CD4-positive, alpha-beta T cell treated with Interleukin-4 for 1 hour (primary cell): ENCODE results near the gene ALX4.

Experiments
- DNase-seq, 2 donors: peaks; one replicate each; pipeline ENCODE4 v3.0.0-alpha.2; 2020 to 2022

The ALX4 gene

GRCh38 chr11:44300844-44301563, 8.9 kb downstream of the ALX4 start:
- no peak for DNase-seq

- no peak for DNase-seq
Measured at GRCh38 chr11:44298862-44299261, 11.1 kb downstream of the ALX4 start.

GRCh38 chr11:44290208-44290607, 19.7 kb downstream of the ALX4 start:
- no peak for DNase-seq

- DNase-seq = no peak
Measured at GRCh38 chr11:44288133-44288526, 21.8 kb downstream of the ALX4 start.

- no peak for DNase-seq
Measured at GRCh38 chr11:44286911-44287310, 23.0 kb downstream of the ALX4 start.

- peak; percentile 52 to 60 for DNase-seq
Measured at GRCh38 chr11:44286268-44286880, 23.6 kb downstream of the ALX4 start.

GRCh38 chr11:44285756-44286155, 24.2 kb downstream of the ALX4 start:
- DNase-seq = no peak

- no peak for DNase-seq
Measured at GRCh38 chr11:44282620-44283019, 27.3 kb downstream of the ALX4 start.

GRCh38 chr11:44281151-44281550, 28.8 kb downstream of the ALX4 start:
- DNase-seq = no peak

- DNase-seq = no peak
Measured at GRCh38 chr11:44280257-44280656, 29.7 kb downstream of the ALX4 start.

GRCh38 chr11:44279483-44279882, 30.5 kb downstream of the ALX4 start:
- DNase-seq = no peak

- DNase-seq = no peak
Measured at GRCh38 chr11:44277196-44278090, 32.5 kb downstream of the ALX4 start.

- DNase-seq = peak in 1 of 2 donors; percentile 9
Measured at GRCh38 chr11:44275961-44276550, 33.9 kb downstream of the ALX4 start.

- DNase-seq = no peak
Measured at GRCh38 chr11:44275241-44275640, 34.7 kb downstream of the ALX4 start.

GRCh38 chr11:44274404-44274803, 35.5 kb downstream of the ALX4 start:
- DNase-seq = no peak

- DNase-seq = no peak
Measured at GRCh38 chr11:44271286-44271685, 38.7 kb downstream of the ALX4 start.

- no peak for DNase-seq
Measured at GRCh38 chr11:44270403-44271273, 39.3 kb downstream of the ALX4 start.

- DNase-seq = no peak
Measured at GRCh38 chr11:44269369-44270351, 40.3 kb downstream of the ALX4 start.

GRCh38 chr11:44268614-44269080, 41.3 kb downstream of the ALX4 start:
- no peak for DNase-seq

GRCh38 chr11:44267750-44268613, 42.0 kb downstream of the ALX4 start:
- no peak for DNase-seq
